ENCODE results near the gene EPM2AIP1.
"Not testable (repeated sequence)": the region's sequence is repeated elsewhere in the genome, so short reads cannot be mapped to it uniquely, and the experiment has no call there.

Gene EPM2AIP1
- 105 to 114 reads per million in 2 donors for total RNA-seq

- no peak for DNase-seq
These were observed at the start of gene EPM2AIP1 for GRCh38 chr3:36992806-36993325. TSS of gene EPM2AIP1 (minus strand) at chr3:36993131. CDS start at chr3:36993077, 54 bp downstream.

- not testable (repeated sequence) for DNase-seq
These were observed 49.8 kb upstream of the EPM2AIP1 start for GRCh38 chr3:37042712-37043111.

GRCh38 chr3:37041546-37042195 is 48.7 kb upstream of the EPM2AIP1 start:
- no peak for DNase-seq

GRCh38 chr3:37040231-37040630 is 47.3 kb upstream of the EPM2AIP1 start:
- DNase-seq: no peak

- DNase-seq: no peak
These were observed 46.4 kb upstream of the EPM2AIP1 start for GRCh38 chr3:37039161-37039846.

- DNase-seq: no peak
These were observed 44.4 kb upstream of the EPM2AIP1 start for GRCh38 chr3:37037352-37037751.

GRCh38 chr3:37032961-37033360 is 40.0 kb upstream of the EPM2AIP1 start:
- DNase-seq: no peak

GRCh38 chr3:37031096-37031682 is 38.3 kb upstream of the EPM2AIP1 start:
- DNase-seq: no peak

GRCh38 chr3:37030588-37030987 is 37.7 kb upstream of the EPM2AIP1 start:
- no peak for DNase-seq

GRCh38 chr3:37029516-37030163 is 36.7 kb upstream of the EPM2AIP1 start:
- no peak for DNase-seq

GRCh38 chr3:37029111-37029510 is 36.2 kb upstream of the EPM2AIP1 start:
- no peak for DNase-seq

GRCh38 chr3:37028329-37028728 is 35.4 kb upstream of the EPM2AIP1 start:
- DNase-seq: no peak

- no peak for DNase-seq
These were observed 33.9 kb upstream of the EPM2AIP1 start for GRCh38 chr3:37026851-37027250.

GRCh38 chr3:37025561-37026335 is 32.8 kb upstream of the EPM2AIP1 start:
- no peak for DNase-seq

- no peak for DNase-seq
These were observed 32.0 kb upstream of the EPM2AIP1 start for GRCh38 chr3:37024820-37025405.

- DNase-seq: no peak
These were observed 31.2 kb upstream of the EPM2AIP1 start for GRCh38 chr3:37024092-37024491.

GRCh38 chr3:37017683-37018082 is 24.8 kb upstream of the EPM2AIP1 start:
- DNase-seq: no peak

- no peak for DNase-seq
These were observed 24.0 kb upstream of the EPM2AIP1 start for GRCh38 chr3:37016903-37017302.

- DNase-seq: no peak
These were observed 22.7 kb upstream of the EPM2AIP1 start for GRCh38 chr3:37015642-37016041.

- DNase-seq: no peak
These were observed 21.7 kb upstream of the EPM2AIP1 start for GRCh38 chr3:37014620-37015019.

- no peak for DNase-seq
These were observed 674 bp upstream of the EPM2AIP1 start, which contains the start of gene MLH1 for GRCh38 chr3:36993326-36994283. TSS of gene MLH1 (plus strand) at chr3:36993518. CDS start at chr3:36993548, 30 bp downstream.
